B cell (primary cell): ENCODE measurements around the gene CEACAM1. TPM values are rescaled to one million over a fixed set of nuclear protein-coding genes. Genes with fewer than 3 reads are reported as not detected.

Source experiments
- ATAC-seq: fragments of 200-7000 bp; cut with Tn5 transposase; one replicate; pipeline ENCODE4 v1.10.0; 2021; ENCODE audit warnings: low read depth, mild to moderate bottlenecking, moderate number of reproducible peaks, moderate library complexity
- CTCF ChIA-PET: fragments of 350-600 bp; sonication (Branson Sonifier 250); formaldehyde crosslinking; loops from one replicate; lab custom pipeline; 2021; ENCODE audit warnings: antibody characterized with exemption, inconsistent platforms; lab: Charles Lee
- POLR2A ChIA-PET: fragments of 350-600 bp; sonication (Branson Sonifier 250); formaldehyde crosslinking; loops from one replicate; lab custom pipeline; 2021; ENCODE audit warnings: antibody characterized with exemption; lab: Charles Lee
- DNase-seq: peaks from one replicate; pipeline ENCODE4 v3.0.0; 2013
- H2AFZ ChIP-seq: 2 replicates; pipeline ENCODE4 v1.6.1; 2012; ENCODE audit warnings: mild to moderate bottlenecking, low read depth, low read length; ENCODE audit not compliant: insufficient read depth, poor library complexity, severe bottlenecking
- H3K27ac ChIP-seq, 2 donors: 1 replicate in 1 of 2; 2 replicates in 1 of 2; pipeline ENCODE4 v1.5.1; 2012 to 2013; ENCODE audit warnings: low read length in 2 of 2, mild to moderate bottlenecking in 2 of 2, moderate library complexity in 1 of 2
- H3K27me3 ChIP-seq, 4 experiments: fragments of 200-600 bp in 1 of 4; sonication (generic) in 1 of 4; replicated peaks in 1 of 4; 1 replicate in 2 of 4; 2 replicates in 2 of 4; pipeline versions ENCODE4 v1.6.1 to v1.7.0; 2013 to 2016; ENCODE audit warnings: low read length in 3 of 4, mild to moderate bottlenecking in 2 of 4, mixed read lengths in 1 of 4, moderate library complexity in 1 of 4; ENCODE audit not compliant: insufficient read depth in 4 of 4, control insufficient read depth in 3 of 4; ENCODE audit errors: control extremely low read depth in 1 of 4
- H3K36me3 ChIP-seq, 2 experiments: replicated peaks in 1 of 2; 1 replicate in 1 of 2; 2 replicates in 1 of 2; pipeline versions ENCODE4 v1.6.1 to v1.7.1; 2013; ENCODE audit warnings: low read length in 1 of 2; ENCODE audit not compliant: insufficient read depth in 2 of 2, control insufficient read depth in 1 of 2; ENCODE audit errors: control extremely low read depth in 1 of 2, extremely low read depth in 1 of 2
- H3K4me1 ChIP-seq, 2 donors: fragments of 200-600 bp in 1 of 2; sonication (generic) in 1 of 2; 1 replicate in 1 of 2; 2 replicates in 1 of 2; pipeline versions ENCODE4 v1.5.1 to v1.6.1; 2013 to 2017; ENCODE audit warnings: low read length in 2 of 2; ENCODE audit not compliant: control insufficient read depth in 2 of 2, insufficient read depth in 2 of 2
- H3K4me2 ChIP-seq: replicated peaks from 2 replicates; pipeline ENCODE3; 2012; ENCODE audit warnings: mild to moderate bottlenecking, low read depth, low read length; ENCODE audit not compliant: poor library complexity, severe bottlenecking
- H3K4me3 ChIP-seq, 5 experiments: fragments of 200-600 bp in 1 of 5; sonication (generic) in 1 of 5; 1 replicate in 3 of 5; 2 replicates in 2 of 5; pipeline versions ENCODE4 v1.5.1 to v1.7.0; 2011 to 2016; ENCODE audit warnings: low read length in 4 of 5, mild to moderate bottlenecking in 4 of 5, low read depth in 2 of 5, control low read depth in 1 of 5, moderate library complexity in 1 of 5; ENCODE audit not compliant: insufficient read depth in 1 of 5; ENCODE audit errors: control extremely low read depth in 1 of 5, extremely low read depth in 1 of 5
- H3K79me2 ChIP-seq: fragments of 200-600 bp; sonication (generic); one replicate; pipeline ENCODE4 v1.6.0; 2016; ENCODE audit warnings: low read length; ENCODE audit not compliant: control insufficient read depth, insufficient read depth
- H3K9ac ChIP-seq: fragments of 200-600 bp; sonication (generic); 2 replicates; pipeline ENCODE4 v1.6.1; 2017; ENCODE audit warnings: mild to moderate bottlenecking, low read length, moderate library complexity
- H3K9me3 ChIP-seq, 3 donors: one replicate each; pipeline versions ENCODE4 v1.6.1 to v1.7.1; 2013; ENCODE audit warnings: low read length in 2 of 3; ENCODE audit not compliant: control insufficient read depth in 2 of 3, insufficient read depth in 1 of 3; ENCODE audit errors: control extremely low read depth in 1 of 3
- H4K20me1 ChIP-seq: 2 replicates; pipeline ENCODE4 v1.6.0; 2012; ENCODE audit warnings: mild to moderate bottlenecking, low read length; ENCODE audit not compliant: insufficient read depth, control insufficient read depth, poor library complexity, severe bottlenecking
- H3K27ac Mint-ChIP-seq: one replicate; pipeline ENCODE4 v1.8.0; 2021; ENCODE audit warnings: mixed read lengths
- H3K27me3 Mint-ChIP-seq: one replicate; pipeline ENCODE4 v1.8.0; 2021; ENCODE audit warnings: mixed read lengths
- H3K4me1 Mint-ChIP-seq: one replicate; pipeline ENCODE4 v1.8.0; 2021; ENCODE audit warnings: mixed read lengths
- H3K4me3 Mint-ChIP-seq: one replicate; pipeline ENCODE4 v1.8.0; 2021; ENCODE audit warnings: mixed read lengths
- H3K9me3 Mint-ChIP-seq: one replicate; pipeline ENCODE4 v1.8.0; 2022; ENCODE audit warnings: mixed read lengths; ENCODE audit not compliant: insufficient read depth
- EZH2 ChIP-seq: IDR thresholded peaks from 2 replicates; pipeline ENCODE4 v1.6.1; 2012; ENCODE audit warnings: borderline replicate concordance, low read depth, mild to moderate bottlenecking, moderate library complexity, low read length; ENCODE audit not compliant: insufficient read depth, poor library complexity, severe bottlenecking
- WGBS: methylation state at CpG from one replicate; pipeline ENCODE4 v1.1.5; 2013; ENCODE audit warnings: missing lambda C conversion rate; ENCODE audit not compliant: insufficient coverage; 5-methylcytosine and 5-hydroxymethylcytosine counted together
- intact Hi-C: fragments of 100-400 bp; cut with micrococcal nuclease; formaldehyde crosslinking; loops from one replicate; pipeline ENCODE4 v1.10.0; 2022
- polyA plus RNA-seq: library from polyadenylated mRNA; depleted of rRNA; stranded (reverse); fragments of >200 nt; gene quantifications from 2 replicates; pipeline ENCODE4 v1.2.3, GENCODE V29; 2012
- total RNA-seq, 2 donors: library from RNA; stranded (reverse); fragments of 120-200 nt in 1 of 2; gene quantifications; 1 replicate in 1 of 2; 2 replicates in 1 of 2; pipeline versions ENCODE4 v1.2.3 to v1.2.4, GENCODE V29; 2013 to 2022
- TF ChIP-seq, protein P1 (sequence below): fragments of 200-600 bp; IDR thresholded peaks from one replicate; pipeline ENCODE4 v1.8.0; 2022; ENCODE audit warnings: antibody characterized with exemption, mild to moderate bottlenecking

Gene CEACAM1
- total and polyA plus RNA-seq, 2 donors (not counting 1 experiment from before 2014, with no cell fraction given): 8.8 to 14.6 TPM

DNA sequence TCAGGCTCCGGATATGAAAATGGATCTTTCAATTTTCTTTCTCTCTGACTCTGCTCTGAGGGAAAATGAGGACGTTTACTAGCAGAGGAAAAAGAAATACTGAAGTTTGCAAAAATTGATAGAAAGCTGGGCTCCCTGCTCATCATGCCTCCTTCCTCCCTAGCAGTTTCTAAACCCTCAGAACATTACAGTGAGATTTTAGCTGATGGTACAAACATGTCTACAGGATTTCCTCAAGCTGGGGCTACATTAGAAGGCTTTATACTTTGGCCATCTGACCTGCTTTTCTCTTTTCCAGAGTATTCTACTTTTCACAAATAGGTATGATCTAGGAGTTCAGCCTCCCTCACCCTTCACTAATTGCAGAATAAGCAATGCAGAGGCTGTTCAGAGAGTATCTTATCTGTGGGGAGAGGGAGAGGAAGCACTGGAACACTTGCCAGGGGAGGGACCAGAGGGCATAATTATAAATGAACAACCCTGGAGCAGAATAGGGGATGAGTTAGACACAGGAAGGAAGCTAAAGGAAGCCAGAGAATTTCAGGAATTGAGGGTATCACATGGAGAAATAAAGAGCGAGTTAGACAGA lies 30.0 kb downstream of the CEACAM1 start:
- peaks cover 30% of the 10 kb centered on the region for H3K4me1 Mint-ChIP-seq
- H3K9ac ChIP-seq: peak overlapping the region; percentile 47
- no peaks in the 10 kb centered on the region for H3K36me3 ChIP-seq
- WGBS: no CpG with 5 or more reads among the region's 3 CpGs
- H3K27me3 ChIP-seq: no peaks in the 10 kb centered on the region
- peak overlapping the region; percentile 62 for H3K4me2 ChIP-seq
- intact Hi-C loops: loop anchor here (5.0 kb wide), 1 partner anchor 46 kb away; no protein-coding TSS in a partner anchor
- peak overlapping the region; percentile 64 for H2AFZ ChIP-seq
- DNase-seq (no peak), ATAC-seq (no peak)
- no peaks in the 10 kb centered on the region for H3K9me3 Mint-ChIP-seq
- peaks cover 27% of the 10 kb centered on the region in 2 donors for H3K4me1 ChIP-seq
- TF ChIP-seq EZH2: no peak
- TF ChIP-seq, protein P1, sequence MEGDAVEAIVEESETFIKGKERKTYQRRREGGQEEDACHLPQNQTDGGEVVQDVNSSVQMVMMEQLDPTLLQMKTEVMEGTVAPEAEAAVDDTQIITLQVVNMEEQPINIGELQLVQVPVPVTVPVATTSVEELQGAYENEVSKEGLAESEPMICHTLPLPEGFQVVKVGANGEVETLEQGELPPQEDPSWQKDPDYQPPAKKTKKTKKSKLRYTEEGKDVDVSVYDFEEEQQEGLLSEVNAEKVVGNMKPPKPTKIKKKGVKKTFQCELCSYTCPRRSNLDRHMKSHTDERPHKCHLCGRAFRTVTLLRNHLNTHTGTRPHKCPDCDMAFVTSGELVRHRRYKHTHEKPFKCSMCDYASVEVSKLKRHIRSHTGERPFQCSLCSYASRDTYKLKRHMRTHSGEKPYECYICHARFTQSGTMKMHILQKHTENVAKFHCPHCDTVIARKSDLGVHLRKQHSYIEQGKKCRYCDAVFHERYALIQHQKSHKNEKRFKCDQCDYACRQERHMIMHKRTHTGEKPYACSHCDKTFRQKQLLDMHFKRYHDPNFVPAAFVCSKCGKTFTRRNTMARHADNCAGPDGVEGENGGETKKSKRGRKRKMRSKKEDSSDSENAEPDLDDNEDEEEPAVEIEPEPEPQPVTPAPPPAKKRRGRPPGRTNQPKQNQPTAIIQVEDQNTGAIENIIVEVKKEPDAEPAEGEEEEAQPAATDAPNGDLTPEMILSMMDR: no peak
- peak overlapping the region; percentile 93 for H3K27ac Mint-ChIP-seq
- no peaks in the 10 kb centered on the region for H3K27me3 Mint-ChIP-seq
- peak overlapping the region in 1 of 5 experiments; percentile 18 for H3K4me3 ChIP-seq
- ChIA-PET POLR2A (interaction anchor here (1.4 kb wide), 1 partner anchor 23 kb away, joined by 3 read pairs; no protein-coding TSS in a partner anchor), CTCF (interaction anchor here (1.2 to 4.6 kb wide), 6 partner anchors 17 to 60 kb away, joined by 3 to 29 read pairs (median 6); partner anchors contain the start of gene CEACAM1)
- H3K4me3 Mint-ChIP-seq: peak overlapping the region; percentile 38
- no peaks in the 10 kb centered on the region for H3K79me2 ChIP-seq
- no peaks in the 10 kb centered on the region for H3K9me3 ChIP-seq
- peak overlapping the region; percentile 56 to 77 for H3K27ac ChIP-seq
- H4K20me1 ChIP-seq: no peaks in the 10 kb centered on the region
